Cardiac ventricle fibroblast (primary cell): ENCODE results near the gene MSGN1. TPM values are rescaled to one million over a fixed set of nuclear protein-coding genes. Genes with fewer than 3 reads are reported as not detected.

Experiments used
- total RNA-seq: library from RNA; depleted of rRNA; stranded (reverse); fragments of >200 nt; gene quantifications from 2 replicates; pipeline ENCODE4 v1.2.3, GENCODE V29; 2015

The MSGN1 gene
- total RNA-seq, result not detected in 2 replicates

GRCh38 chr2:17816396-17817245 lies at the start of gene MSGN1:
Gene MSGN1, plus strand, starts transcription at chr2:17816460. Its CDS starts 59 bp downstream, at chr2:17816519.

Other genes with a start within 250 kb of the MSGN1 start
- 9.4 and 9.5 TPM in 2 replicates for gene SMC6, start 62.6 kb upstream of the MSGN1 start, total RNA-seq
- gene GEN1, start 62.3 kb upstream of the MSGN1 start, total RNA-seq, result 5.6 and 7.3 TPM in 2 replicates
- gene KCNS3, start 62.2 kb downstream of the MSGN1 start, total RNA-seq, result 0.34 TPM in 1 of 2 replicates, not detected in the other